Caki2 (cell line): Measurements from ENCODE around the gene MARCHF4. TPM values are rescaled to one million over a fixed set of nuclear protein-coding genes. Genes with fewer than 3 reads are reported as not detected.

ENCODE experiments used
- DNase-seq: peaks from one replicate; pipeline ENCODE4 v3.0.0-alpha.2; 2015; ENCODE audit warnings: low read depth
- in situ Hi-C: cut with HindIII; loops from 2 replicates; pipeline ENCODE4 v1.10.0; 2016; ENCODE audit warnings: low sequenced_read_pairs, low pct_unique_long_range_greater_than_20kb, mixed read lengths
- total RNA-seq: library from RNA; depleted of rRNA; stranded (reverse); fragments of >200 nt; shearing (Covaris generic); gene quantifications from 2 replicates; pipeline ENCODE4 v1.2.3, GENCODE V29; 2014; ENCODE audit warnings: low replicate concordance; rRNA removed

The MARCHF4 gene
- not detected in 2 replicates for total RNA-seq

- DNase-seq = peak; percentile 80
- in situ Hi-C loops = no loop called here
These were observed at the start of gene MARCHF4 for GRCh38 chr2:216371721-216372702. MARCHF4 (minus strand) TSS chr2:216372483; CDS start chr2:216370260, 2,223 bp downstream.

GRCh38 chr2:216420367-216421101, 48.3 kb upstream of the MARCHF4 start:
- no peak for DNase-seq
- in situ Hi-C loops = no loop called here

GRCh38 chr2:216418981-216419380, 46.7 kb upstream of the MARCHF4 start:
- in situ Hi-C loops = no loop called here
- DNase-seq = no peak

GRCh38 chr2:216416571-216417307, 44.5 kb upstream of the MARCHF4 start:
- no peak for DNase-seq
- in situ Hi-C loops = no loop called here

GRCh38 chr2:216415541-216415940, 43.3 kb upstream of the MARCHF4 start:
- in situ Hi-C loops = no loop called here
- DNase-seq = no peak

GRCh38 chr2:216414772-216415319, 42.6 kb upstream of the MARCHF4 start:
- in situ Hi-C loops = no loop called here
- DNase-seq = no peak

GRCh38 chr2:216413882-216414281, 41.6 kb upstream of the MARCHF4 start:
- in situ Hi-C loops = no loop called here
- no peak for DNase-seq

- in situ Hi-C loops = no loop called here
- peak; percentile 97 for DNase-seq
These were observed 40.0 kb upstream of the MARCHF4 start, which contains the start of gene SMARCAL1 for GRCh38 chr2:216412022-216412999. SMARCAL1 (plus strand) TSS chr2:216412484; CDS start chr2:216414705, 2,221 bp downstream.

GRCh38 chr2:216410550-216410949, 38.3 kb upstream of the MARCHF4 start:
- in situ Hi-C loops = no loop called here
- no peak for DNase-seq

- in situ Hi-C loops = no loop called here
These were observed 36.4 kb upstream of the MARCHF4 start for GRCh38 chr2:216408426-216409290.

GRCh38 chr2:216406826-216407225, 34.5 kb upstream of the MARCHF4 start:
- no peak for DNase-seq
- in situ Hi-C loops = no loop called here

More at GRCh38 chr2:216408426-216409290, 36.4 kb upstream of the MARCHF4 start:
- DNase-seq = no peak

- in situ Hi-C loops = no loop called here
- DNase-seq = no peak
These were observed 33.3 kb upstream of the MARCHF4 start for GRCh38 chr2:216405588-216405987.

GRCh38 chr2:216404010-216404618, 31.8 kb upstream of the MARCHF4 start:
- no peak for DNase-seq
- in situ Hi-C loops = no loop called here

- no peak for DNase-seq
- in situ Hi-C loops = no loop called here
These were observed 30.5 kb upstream of the MARCHF4 start for GRCh38 chr2:216402751-216403150.

GRCh38 chr2:216399621-216400020, 27.3 kb upstream of the MARCHF4 start:
- in situ Hi-C loops = no loop called here
- DNase-seq = no peak

GRCh38 chr2:216394881-216395280, 22.6 kb upstream of the MARCHF4 start:
- no peak for DNase-seq
- in situ Hi-C loops = no loop called here
